Activated naive CD4-positive, alpha-beta T cell treated with anti-CD3 and anti-CD28 coated beads, Interleukin-2, amount 50 U/mL, for 24 hours (primary cell): ENCODE measurements around the gene CYP11A1.
"Not testable (repeated sequence)": the region's sequence is repeated elsewhere in the genome, so short reads cannot be mapped to it uniquely, and the experiment has no call there.

Experiments used
- H3K27ac Mint-ChIP-seq: one replicate; pipeline ENCODE4 v1.8.0; 2021; ENCODE audit warnings: mild to moderate bottlenecking, mixed read lengths
- H3K27me3 Mint-ChIP-seq: one replicate; pipeline ENCODE4 v1.8.0; 2021; ENCODE audit warnings: mixed read lengths
- H3K36me3 Mint-ChIP-seq: one replicate; pipeline ENCODE4 v1.8.0; 2021; ENCODE audit warnings: mixed read lengths
- H3K4me1 Mint-ChIP-seq: one replicate; pipeline ENCODE4 v1.8.0; 2021; ENCODE audit warnings: mixed read lengths
- H3K4me3 Mint-ChIP-seq: one replicate; pipeline ENCODE4 v1.8.0; 2021; ENCODE audit warnings: mild to moderate bottlenecking, mixed read lengths
- H3K9me3 Mint-ChIP-seq: one replicate; pipeline ENCODE4 v1.8.0; 2021; ENCODE audit warnings: mixed read lengths

CYP11A1 gene

GRCh38 chr15:74353992-74354391, 13.5 kb downstream of the CYP11A1 start:
- not testable (repeated sequence) for H3K27ac Mint-ChIP-seq, H3K9me3 Mint-ChIP-seq, H3K27me3 Mint-ChIP-seq, H3K36me3 Mint-ChIP-seq, H3K4me3 Mint-ChIP-seq, H3K4me1 Mint-ChIP-seq

GRCh38 chr15:74352393-74352910, 15.0 kb downstream of the CYP11A1 start:
- Mint-ChIP-seq H3K36me3 (no peaks in the 10 kb centered on the region), H3K4me1 (no peaks in the 10 kb centered on the region)

GRCh38 chr15:74351670-74352069, 15.8 kb downstream of the CYP11A1 start:
- Mint-ChIP-seq H3K27ac (no peak overlapping the region), H3K27me3 (peaks cover 9% of the 10 kb centered on the region), H3K9me3 (peaks cover 5% of the 10 kb centered on the region), H3K36me3 (no peaks in the 10 kb centered on the region), H3K4me1 (no peaks in the 10 kb centered on the region), H3K4me3 (no peak overlapping the region)

More at GRCh38 chr15:74352393-74352910, 15.0 kb downstream of the CYP11A1 start:
- Mint-ChIP-seq H3K9me3 (peaks cover 5% of the 10 kb centered on the region), H3K27ac (no peak overlapping the region), H3K4me3 (no peak overlapping the region), H3K27me3 (peaks cover 9% of the 10 kb centered on the region)

- Mint-ChIP-seq H3K4me1 (no peaks in the 10 kb centered on the region), H3K27ac (no peak overlapping the region), H3K27me3 (peaks cover 9% of the 10 kb centered on the region), H3K36me3 (no peaks in the 10 kb centered on the region), H3K4me3 (no peak overlapping the region), H3K9me3 (peaks cover 5% of the 10 kb centered on the region)
These were observed 16.9 kb downstream of the CYP11A1 start for GRCh38 chr15:74350295-74351275.

GRCh38 chr15:74349241-74349778, 18.1 kb downstream of the CYP11A1 start:
- Mint-ChIP-seq H3K27ac (no peak overlapping the region), H3K4me1 (no peaks in the 10 kb centered on the region), H3K27me3 (peaks cover 4% of the 10 kb centered on the region), H3K36me3 (no peaks in the 10 kb centered on the region), H3K4me3 (no peak overlapping the region), H3K9me3 (no peaks in the 10 kb centered on the region)

GRCh38 chr15:74347757-74348250, 19.6 kb downstream of the CYP11A1 start:
- Mint-ChIP-seq H3K4me1 (no peaks in the 10 kb centered on the region), H3K36me3 (no peaks in the 10 kb centered on the region), H3K9me3 (no peaks in the 10 kb centered on the region), H3K27me3 (peaks cover 4% of the 10 kb centered on the region), H3K4me3 (no peak overlapping the region), H3K27ac (no peak overlapping the region)

- Mint-ChIP-seq H3K27ac (no peak overlapping the region), H3K9me3 (no peaks in the 10 kb centered on the region), H3K4me3 (no peak overlapping the region), H3K4me1 (no peaks in the 10 kb centered on the region), H3K27me3 (no peaks in the 10 kb centered on the region), H3K36me3 (no peaks in the 10 kb centered on the region)
These were observed 22.4 kb downstream of the CYP11A1 start for GRCh38 chr15:74345051-74345450.

GRCh38 chr15:74343797-74344127, 23.7 kb downstream of the CYP11A1 start:
- H3K27me3 Mint-ChIP-seq: no peaks in the 10 kb centered on the region
- H3K4me1 Mint-ChIP-seq: no peaks in the 10 kb centered on the region

GRCh38 chr15:74343127-74343796, 24.2 kb downstream of the CYP11A1 start:
- no peaks in the 10 kb centered on the region for H3K27me3 Mint-ChIP-seq
- no peaks in the 10 kb centered on the region for H3K9me3 Mint-ChIP-seq
- H3K4me3 Mint-ChIP-seq: no peak overlapping the region
- no peaks in the 10 kb centered on the region for H3K36me3 Mint-ChIP-seq
- no peak overlapping the region for H3K27ac Mint-ChIP-seq
- no peaks in the 10 kb centered on the region for H3K4me1 Mint-ChIP-seq

More at GRCh38 chr15:74343797-74344127, 23.7 kb downstream of the CYP11A1 start:
- Mint-ChIP-seq H3K4me3 (no peak overlapping the region), H3K36me3 (no peaks in the 10 kb centered on the region), H3K9me3 (no peaks in the 10 kb centered on the region), H3K27ac (no peak overlapping the region)

- H3K27me3 Mint-ChIP-seq: no peaks in the 10 kb centered on the region
- H3K27ac Mint-ChIP-seq: no peak overlapping the region
- no peaks in the 10 kb centered on the region for H3K36me3 Mint-ChIP-seq
- H3K9me3 Mint-ChIP-seq: no peaks in the 10 kb centered on the region
- no peak overlapping the region for H3K4me3 Mint-ChIP-seq
- no peaks in the 10 kb centered on the region for H3K4me1 Mint-ChIP-seq
These were observed 27.3 kb downstream of the CYP11A1 start for GRCh38 chr15:74340150-74340549.

- Mint-ChIP-seq H3K4me1 (no peaks in the 10 kb centered on the region), H3K9me3 (no peaks in the 10 kb centered on the region), H3K27me3 (no peaks in the 10 kb centered on the region), H3K36me3 (no peaks in the 10 kb centered on the region), H3K27ac (no peak overlapping the region), H3K4me3 (no peak overlapping the region)
These were observed 28.1 kb downstream of the CYP11A1 start for GRCh38 chr15:74339371-74339770.

- Mint-ChIP-seq H3K9me3 (no peaks in the 10 kb centered on the region), H3K4me1 (no peaks in the 10 kb centered on the region), H3K27ac (no peak overlapping the region), H3K36me3 (no peaks in the 10 kb centered on the region), H3K27me3 (no peaks in the 10 kb centered on the region), H3K4me3 (no peak overlapping the region)
These were observed 28.8 kb downstream of the CYP11A1 start for GRCh38 chr15:74338676-74339075.

- Mint-ChIP-seq H3K4me1 (no peaks in the 10 kb centered on the region), H3K4me3 (no peak overlapping the region), H3K36me3 (no peaks in the 10 kb centered on the region), H3K9me3 (no peaks in the 10 kb centered on the region), H3K27me3 (no peaks in the 10 kb centered on the region), H3K27ac (no peak overlapping the region)
These were observed 29.7 kb downstream of the CYP11A1 start for GRCh38 chr15:74337607-74338211.

GRCh38 chr15:74337146-74337545, 30.3 kb downstream of the CYP11A1 start:
- Mint-ChIP-seq H3K4me3 (no peak overlapping the region), H3K36me3 (no peaks in the 10 kb centered on the region), H3K27ac (no peak overlapping the region), H3K27me3 (no peaks in the 10 kb centered on the region), H3K4me1 (no peaks in the 10 kb centered on the region), H3K9me3 (no peaks in the 10 kb centered on the region)
